Stimulated activated CD4-positive, alpha-beta T cell treated with anti-CD3 and anti-CD28 coated beads, TNF-alpha, amount 100 ng/mL, for 48 hours (primary cell): ENCODE results near the gene SPC24.
"Not testable (repeated sequence)": the region's sequence is repeated elsewhere in the genome, so short reads cannot be mapped to it uniquely, and the experiment has no call there.

ENCODE experiments used
- DNase-seq, 3 donors: peaks; one replicate each; pipeline ENCODE4 v3.0.0-alpha.2; 2020; ENCODE audit warnings: low read depth in 3 of 3

The SPC24 gene

GRCh38 chr19:11191934-11192333, 36.4 kb upstream of the SPC24 start:
- no peak for DNase-seq

- no peak for DNase-seq
Measured at GRCh38 chr19:11191273-11191755, 35.7 kb upstream of the SPC24 start.

DNA sequence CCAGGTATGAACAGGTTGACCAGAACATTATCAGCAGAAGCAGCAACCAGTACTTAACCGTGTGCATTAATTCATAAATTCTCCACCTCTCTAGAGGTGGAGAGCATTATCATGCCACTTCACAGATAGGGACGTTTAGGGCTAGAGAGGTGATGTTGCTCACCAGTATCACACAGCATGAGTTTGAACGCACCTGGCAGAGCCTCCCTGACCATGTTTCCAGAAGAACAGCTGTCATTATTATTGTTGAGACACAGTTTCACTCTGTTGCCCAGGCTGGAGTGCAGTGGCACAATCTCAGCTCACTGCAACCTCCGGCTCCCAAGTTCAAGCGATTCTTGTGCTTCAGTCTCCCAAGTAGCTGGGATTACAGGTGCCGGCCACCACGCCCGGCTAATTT, 34.9 kb upstream of the SPC24 start:
- DNase-seq: no peak

GRCh38 chr19:11187441-11187840, 31.9 kb upstream of the SPC24 start:
- DNase-seq: no peak

DNA sequence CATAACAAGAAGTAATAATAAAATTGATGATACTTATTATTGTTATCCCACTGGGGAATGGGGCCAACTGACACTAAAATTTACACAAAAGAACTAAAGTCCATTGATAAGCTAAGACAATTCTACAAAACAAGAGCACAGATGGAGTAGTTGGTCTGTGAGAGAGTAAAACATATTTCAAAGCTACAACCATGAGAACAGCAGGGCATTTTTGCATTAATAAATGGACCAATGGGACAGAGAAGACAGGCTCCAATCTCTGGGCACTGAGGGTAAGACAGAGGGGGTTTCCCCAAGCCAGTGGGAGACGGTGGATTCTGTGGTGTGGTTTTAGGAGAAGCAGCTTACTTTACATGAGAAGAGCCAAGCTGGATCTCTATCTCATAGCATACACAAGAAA, 27.4 kb upstream of the SPC24 start:
- DNase-seq: no peak

- DNase-seq: no peak
Measured at GRCh38 chr19:11181488-11181887, 25.9 kb upstream of the SPC24 start.

DNA sequence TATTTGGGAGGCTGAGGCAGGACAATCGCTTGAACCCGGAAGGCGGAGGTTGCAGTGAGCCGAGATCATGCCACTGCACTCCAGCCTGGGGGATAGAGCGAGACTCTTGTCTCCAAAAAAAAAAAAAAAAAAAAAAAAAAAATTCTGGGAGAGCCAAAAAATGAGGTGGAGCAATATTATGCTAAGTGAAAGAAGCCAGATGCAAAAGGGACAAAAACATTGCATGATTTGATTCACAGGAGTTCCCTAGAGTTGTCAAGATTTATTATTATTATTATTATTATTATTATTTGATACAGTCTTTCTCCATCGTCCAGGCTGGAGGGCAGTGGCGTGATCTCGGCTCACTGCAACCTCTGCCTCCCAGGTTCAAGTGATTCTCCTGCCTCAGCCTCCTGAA, 25.4 kb upstream of the SPC24 start:
- DNase-seq: not testable (repeated sequence)

GRCh38 chr19:11180346-11180745, 24.8 kb upstream of the SPC24 start:
- DNase-seq: no peak

DNA sequence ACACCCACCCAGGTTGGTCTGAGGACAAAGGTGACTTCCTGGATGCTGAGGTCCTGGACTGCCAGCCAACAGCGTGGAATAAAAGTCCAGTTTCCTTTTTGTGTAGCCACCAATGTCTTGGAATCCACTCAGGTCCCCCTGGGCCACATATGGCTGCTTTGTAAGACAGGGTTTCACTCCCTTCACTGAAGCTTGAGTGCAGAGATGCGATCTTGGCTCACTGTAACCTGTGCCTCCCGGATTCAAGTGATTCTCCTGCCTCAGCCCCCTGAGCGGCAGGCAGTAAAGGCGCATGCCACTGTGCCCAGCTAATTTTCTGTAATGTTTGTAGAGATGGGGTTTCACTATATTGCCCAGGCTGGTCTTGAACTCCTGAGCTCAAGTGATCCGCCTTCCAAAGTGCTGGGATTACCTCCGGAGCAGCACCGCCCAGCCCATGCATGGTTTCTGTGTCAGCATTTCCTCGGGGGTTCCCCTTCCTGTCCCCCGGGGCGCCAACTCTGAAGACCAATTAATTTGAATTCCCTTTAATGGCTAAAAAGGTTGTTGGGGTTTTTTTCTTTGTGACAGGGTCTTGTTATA, 24.2 kb upstream of the SPC24 start:
- no peak for DNase-seq

- not testable (repeated sequence) for DNase-seq
Measured at GRCh38 chr19:11179145-11179465, 23.5 kb upstream of the SPC24 start.

DNA sequence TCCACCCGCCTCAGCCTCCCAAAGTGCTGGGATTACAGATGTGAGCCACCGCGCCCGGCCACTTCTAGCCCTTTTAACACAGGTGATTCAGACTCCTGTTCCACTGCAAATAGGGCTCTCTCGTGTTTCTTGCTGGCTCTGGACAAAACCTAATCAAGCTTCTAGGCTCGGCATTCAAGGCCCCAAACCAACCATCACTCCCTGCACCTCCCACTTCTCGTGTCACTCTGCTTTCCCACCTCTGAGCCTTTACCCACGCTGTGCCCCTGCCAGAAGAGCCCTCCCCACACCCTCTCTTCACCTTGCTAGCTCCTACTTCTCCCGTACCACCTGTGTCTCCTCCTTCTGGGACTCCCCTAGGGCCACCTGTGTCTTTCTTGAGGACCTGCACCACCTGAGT, 22.0 kb upstream of the SPC24 start:
- no peak for DNase-seq

- no peak for DNase-seq
Measured at GRCh38 chr19:11176466-11177193, 21.0 kb upstream of the SPC24 start.

GRCh38 chr19:11175920-11176319, 20.3 kb upstream of the SPC24 start:
- DNase-seq: no peak

- no peak for DNase-seq
Measured at GRCh38 chr19:11174336-11174735, 18.8 kb upstream of the SPC24 start.

GRCh38 chr19:11173516-11174155, 18.1 kb upstream of the SPC24 start:
- no peak for DNase-seq

DNA sequence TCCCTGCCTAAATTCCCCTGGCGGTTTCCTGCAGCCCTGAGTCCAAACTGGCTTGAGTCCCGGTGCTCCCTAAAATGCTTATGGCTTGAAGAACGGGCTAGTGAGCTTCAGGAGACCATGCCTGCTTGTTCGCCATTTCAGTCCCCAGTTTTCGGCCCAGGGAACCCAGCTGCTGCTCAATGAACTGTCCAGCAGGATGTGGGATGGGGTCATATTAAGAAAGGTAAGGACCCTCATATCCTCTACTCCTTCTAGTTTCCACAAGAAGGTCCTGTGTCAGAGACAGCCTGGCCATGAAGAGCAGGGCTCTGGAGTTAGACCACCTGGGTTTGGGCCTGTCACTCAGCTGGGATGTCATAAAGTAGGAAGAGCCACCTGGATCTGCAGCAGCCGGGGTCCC, 17.0 kb upstream of the SPC24 start:
- no peak for DNase-seq

DNA sequence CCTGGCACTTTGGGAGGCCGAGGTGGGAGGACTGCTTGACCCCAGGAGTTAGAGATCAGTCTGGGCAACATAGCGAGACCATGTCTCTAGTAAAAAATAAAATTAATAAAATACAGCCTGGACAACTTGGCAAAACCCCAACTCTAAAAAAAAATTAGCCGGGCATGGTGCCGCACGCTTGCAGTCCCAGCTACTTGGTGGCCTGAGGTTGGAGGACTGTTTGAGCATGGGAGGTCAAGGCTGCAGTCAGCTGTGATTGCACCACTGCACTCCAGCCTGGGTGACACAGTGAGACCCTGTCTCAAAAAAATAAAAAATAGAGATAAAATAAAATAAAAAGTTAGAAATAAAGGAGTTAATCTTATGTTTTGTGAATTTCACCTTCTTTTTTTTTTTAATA, 15.6 kb upstream of the SPC24 start:
- no peak for DNase-seq

DNA sequence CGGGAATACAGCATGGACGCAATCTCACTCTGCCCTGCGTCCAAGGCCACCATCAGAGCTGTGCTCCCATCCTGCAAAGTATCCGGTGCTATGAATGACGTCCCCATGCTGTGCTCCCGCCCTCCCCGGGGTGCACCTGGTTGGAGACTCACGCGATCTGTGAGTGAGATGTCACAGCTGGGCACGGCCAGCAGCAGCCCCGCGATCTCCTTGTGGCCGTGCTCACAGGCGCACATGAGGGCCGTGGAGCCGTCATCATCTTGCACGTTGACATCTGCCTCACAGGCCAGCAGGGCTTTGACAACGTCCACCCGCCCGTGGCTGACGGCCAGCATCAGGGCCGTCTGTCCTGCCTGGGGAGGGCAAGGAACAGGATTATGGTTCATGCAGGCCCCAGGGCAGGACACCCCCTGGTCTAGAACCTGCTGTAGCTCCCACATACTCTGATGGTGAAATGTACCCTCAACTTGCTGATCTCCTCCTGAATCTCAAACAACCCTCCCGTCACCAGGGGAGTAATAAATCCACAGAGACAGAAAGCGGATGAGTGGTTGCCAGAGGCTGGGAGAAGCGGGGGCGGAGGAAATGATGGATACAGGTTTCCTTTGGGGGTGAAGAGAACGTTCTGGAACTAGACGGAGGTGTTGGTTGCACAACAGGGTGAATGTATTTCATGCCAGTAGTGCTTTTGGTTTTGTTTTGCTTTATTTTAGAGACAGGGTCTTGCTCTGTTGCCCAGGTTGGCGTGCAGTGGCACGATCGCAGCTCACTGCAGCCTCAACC, 14.5 kb upstream of the SPC24 start:
- DNase-seq: no peak

GRCh38 chr19:11168568-11168967, 13.0 kb upstream of the SPC24 start:
- DNase-seq: no peak

GRCh38 chr19:11166281-11167142, 10.9 kb upstream of the SPC24 start:
- no peak for DNase-seq

DNA sequence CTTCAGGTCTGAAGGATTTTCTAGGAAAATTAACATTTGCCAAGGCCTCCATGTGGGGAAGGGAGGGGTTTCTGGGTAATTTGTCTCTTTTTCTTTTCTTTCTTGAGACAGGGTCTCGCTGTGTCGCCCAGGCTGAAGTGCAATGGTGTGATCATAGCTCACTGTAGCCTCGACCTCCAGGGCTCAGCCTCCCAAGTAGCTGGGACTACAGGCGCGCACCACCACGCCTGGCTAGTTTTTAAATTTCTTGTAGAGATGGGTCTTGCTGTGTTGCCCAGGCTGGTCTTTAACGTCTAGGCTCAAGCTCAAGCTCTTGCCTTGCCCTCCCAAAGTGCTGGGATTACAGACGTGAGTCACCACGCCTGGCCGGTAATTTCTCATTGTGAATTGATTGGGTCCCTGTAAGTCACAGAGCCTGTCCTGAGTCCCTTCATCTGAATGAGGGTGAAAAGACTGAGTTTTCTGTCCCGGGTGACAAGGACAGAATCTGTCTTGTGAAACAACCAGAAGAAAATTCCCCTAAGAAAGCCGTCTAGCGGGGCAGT, 10.0 kb upstream of the SPC24 start:
- DNase-seq: no peak
